SK-N-SH treated with all-trans-retinoic acid at 6 μM for 48 hours (cell line): ENCODE results near the gene ATP8B3.

Source experiments
- ISL1 ChIP-seq: fragments of 250-450 bp; sonication (Bioruptor Pico); IDR thresholded peaks from 2 replicates; pipeline ENCODE4 v2.1.2; 2022; ENCODE audit warnings: mild to moderate bottlenecking, moderate library complexity
- ZNF565 ChIP-seq: fragments of 450-650 bp; formaldehyde crosslinking; conservative IDR thresholded peaks from 2 replicates; pipeline ENCODE4 v1.5.0; 2020; ENCODE audit warnings: low read depth, mild to moderate bottlenecking, moderate library complexity
- TF ChIP-seq, protein P1 (sequence below): fragments of 250-450 bp; sonication (Bioruptor Pico); IDR thresholded peaks from 2 replicates; pipeline ENCODE4 v1.8.0; 2021; ENCODE audit warnings: low read depth, mild to moderate bottlenecking, moderate library complexity, borderline replicate concordance

DNA sequence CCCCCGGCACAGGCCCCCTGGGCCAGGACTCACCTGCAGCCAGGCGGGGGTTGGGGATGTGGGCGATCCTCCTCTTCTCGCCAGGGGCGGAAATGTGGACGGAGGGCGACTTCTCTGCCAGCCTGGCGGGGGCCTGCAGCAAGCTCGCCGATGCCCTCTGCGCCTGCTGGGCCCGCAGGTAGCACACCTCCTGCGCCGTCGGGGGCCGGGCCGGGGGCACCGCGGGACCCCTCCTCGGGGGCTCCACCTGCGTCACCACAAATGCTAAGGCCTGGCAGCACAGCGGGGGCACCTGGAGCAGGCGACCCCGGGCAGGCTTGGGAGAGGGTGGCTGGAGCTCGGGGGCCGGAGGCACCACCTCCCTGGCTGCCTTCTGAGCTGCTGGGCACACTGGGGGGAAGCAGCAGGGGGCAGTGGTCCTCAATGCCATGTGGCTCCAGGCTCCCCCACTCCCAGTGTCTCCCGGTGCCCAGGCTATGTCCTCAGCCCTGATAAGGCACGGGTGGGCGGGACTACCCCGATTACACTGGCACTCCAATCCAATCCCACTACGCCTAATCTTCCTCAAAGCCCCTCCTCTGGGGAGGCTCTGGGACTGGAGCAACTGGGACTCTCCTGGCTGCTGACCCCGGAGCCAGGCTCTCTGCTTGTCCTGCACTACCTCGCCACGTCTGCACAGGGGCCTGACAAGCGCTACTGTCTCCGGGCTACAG is 11.6 kb upstream of the ATP8B3 start:
- TF ChIP-seq ZNF565 (no peak), ISL1 (CRISPR knock-in tag) (no peak)
- TF ChIP-seq, protein P1, sequence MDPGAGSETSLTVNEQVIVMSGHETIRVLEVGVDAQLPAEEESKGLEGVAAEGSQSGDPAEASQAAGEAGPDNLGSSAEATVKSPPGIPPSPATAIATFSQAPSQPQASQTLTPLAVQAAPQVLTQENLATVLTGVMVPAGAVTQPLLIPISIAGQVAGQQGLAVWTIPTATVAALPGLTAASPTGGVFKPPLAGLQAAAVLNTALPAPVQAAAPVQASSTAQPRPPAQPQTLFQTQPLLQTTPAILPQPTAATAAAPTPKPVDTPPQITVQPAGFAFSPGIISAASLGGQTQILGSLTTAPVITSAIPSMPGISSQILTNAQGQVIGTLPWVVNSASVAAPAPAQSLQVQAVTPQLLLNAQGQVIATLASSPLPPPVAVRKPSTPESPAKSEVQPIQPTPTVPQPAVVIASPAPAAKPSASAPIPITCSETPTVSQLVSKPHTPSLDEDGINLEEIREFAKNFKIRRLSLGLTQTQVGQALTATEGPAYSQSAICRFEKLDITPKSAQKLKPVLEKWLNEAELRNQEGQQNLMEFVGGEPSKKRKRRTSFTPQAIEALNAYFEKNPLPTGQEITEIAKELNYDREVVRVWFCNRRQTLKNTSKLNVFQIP, result no peak
